Measurements from ENCODE around the gene AIMP1.

GRCh38 chr4:106339431-106339830 is 23.1 kb downstream of the AIMP1 start:
- no peak for TF ChIP-seq CTCF (IDR thresholded peaks at IDR 0.05)
- TF ChIP-seq POLR2A (IDR thresholded peaks at IDR 0.05): no peak

Data from adrenal gland (tissue), 5 donors.